Fibroblast of lung (primary cell): ENCODE measurements around the gene SPAST. TPM values are rescaled to one million over a fixed set of nuclear protein-coding genes. Genes with fewer than 3 reads are reported as not detected.

Experiments used
- DNase-seq, 2 donors: peaks; one replicate each; pipeline versions ENCODE4 v3.0.0 to v3.0.0-alpha.2; 2010; ENCODE audit warnings: low read depth in 2 of 2
- H2AFZ ChIP-seq: 2 replicates; pipeline ENCODE4 v1.5.1; 2012; ENCODE audit warnings: low read length, control low read depth, inconsistent platforms
- H3K27ac ChIP-seq: 2 replicates; pipeline ENCODE4 v1.5.1; 2011; ENCODE audit warnings: low read length, control low read depth; ENCODE audit not compliant: insufficient read depth
- H3K27me3 ChIP-seq: 2 replicates; pipeline ENCODE4 v1.5.1; 2011; ENCODE audit warnings: mild to moderate bottlenecking, low read length; ENCODE audit not compliant: control insufficient read depth, insufficient read depth
- H3K36me3 ChIP-seq: 2 replicates; pipeline ENCODE4 v1.5.1; 2011; ENCODE audit warnings: low read length; ENCODE audit not compliant: control insufficient read depth, insufficient read depth
- H3K4me1 ChIP-seq: 2 replicates; pipeline ENCODE4 v1.5.1; 2011; ENCODE audit warnings: low read length; ENCODE audit not compliant: control insufficient read depth, insufficient read depth; ENCODE audit errors: extremely low read depth
- H3K4me2 ChIP-seq: 2 replicates; pipeline ENCODE4 v1.5.1; 2011; ENCODE audit warnings: low read length, control low read depth; ENCODE audit not compliant: insufficient read depth; ENCODE audit errors: extremely low read depth
- H3K4me3 ChIP-seq, 4 experiments: fragments of 200-600 bp in 1 of 4; sonication (generic) in 1 of 4; replicated peaks in 1 of 4; 2 replicates each; pipeline ENCODE4 v1.5.1; 2011 to 2016; ENCODE audit warnings: low read length in 4 of 4, low read depth in 3 of 4, mild to moderate bottlenecking in 3 of 4, control low read depth in 2 of 4, inconsistent platforms in 1 of 4, mixed read lengths in 1 of 4; ENCODE audit not compliant: insufficient read depth in 1 of 4; ENCODE audit errors: control extremely low read depth in 1 of 4
- H3K79me2 ChIP-seq: 2 replicates; pipeline ENCODE4 v1.5.1; 2012; ENCODE audit warnings: mild to moderate bottlenecking, low read length, inconsistent platforms; ENCODE audit not compliant: control insufficient read depth, insufficient read depth
- H3K9ac ChIP-seq: 2 replicates; pipeline ENCODE4 v1.5.1; 2011; ENCODE audit warnings: mild to moderate bottlenecking, low read length, control low read depth; ENCODE audit not compliant: insufficient read depth
- H3K9me3 ChIP-seq: 2 replicates; pipeline ENCODE4 v1.5.1; 2012; ENCODE audit warnings: low read depth, low read length; ENCODE audit not compliant: control insufficient read depth, insufficient read depth
- H4K20me1 ChIP-seq: 2 replicates; pipeline ENCODE4 v1.5.1; 2011; ENCODE audit warnings: low read length; ENCODE audit not compliant: control insufficient read depth, insufficient read depth; ENCODE audit errors: extremely low read depth
- CTCF ChIP-seq, 2 donors: IDR thresholded peaks in 1 of 2; conservative IDR thresholded peaks in 1 of 2; 1 replicate in 1 of 2; 2 replicates in 1 of 2; pipeline ENCODE4 v1.5.1; 2011 to 2012; ENCODE audit warnings: low read length in 2 of 2, control low read depth in 1 of 2, inconsistent platforms in 1 of 2, low read depth in 1 of 2, mild to moderate bottlenecking in 1 of 2
- EZH2 ChIP-seq: IDR thresholded peaks from 2 replicates; pipeline ENCODE4 v1.5.1; 2012; ENCODE audit warnings: low read length, control low read depth, mild to moderate bottlenecking; ENCODE audit errors: missing control alignments
- polyA plus RNA-seq, 2 donors: library from polyadenylated mRNA; depleted of rRNA in 1 of 2; stranded (reverse) in 1 of 2; unstranded in 1 of 2; fragments of >200 nt; gene quantifications; 2 replicates each; pipeline ENCODE4 v1.2.1, GENCODE V29; 2011 to 2012; ENCODE audit warnings: missing spikeins in 1 of 2
- total RNA-seq: library from RNA; depleted of rRNA; stranded (reverse); fragments of >200 nt; gene quantifications from 2 replicates; pipeline ENCODE4 v1.2.1, GENCODE V29; 2014

Gene SPAST
- total and polyA plus RNA-seq, 2 donors (not counting 1 experiment from before 2014, with no cell fraction given): 12.7 to 22.6 TPM

- H3K36me3 ChIP-seq: no peaks in the 10 kb centered on the region
- H3K27me3 ChIP-seq: no peaks in the 10 kb centered on the region
- H3K4me1 ChIP-seq: no peaks in the 10 kb centered on the region
- no peak for DNase-seq
- TF ChIP-seq EZH2: no peak
- no peak for TF ChIP-seq CTCF (conservative IDR thresholded peaks at IDR 0.05 in 1 of 2, IDR thresholded peaks at IDR 0.05 in 1 of 2; ENCODE audit: low read depth in 1 of 2, low read length in 2 of 2)
- H3K4me2 ChIP-seq: peak overlapping the region; percentile 42
- no peaks in the 10 kb centered on the region for H4K20me1 ChIP-seq
- H3K79me2 ChIP-seq: peaks cover 20% of the 10 kb centered on the region
- peak overlapping the region; percentile 78 for H3K9ac ChIP-seq
- H3K27ac ChIP-seq: peak overlapping the region; percentile 92
- H3K9me3 ChIP-seq: no peaks in the 10 kb centered on the region
- H2AFZ ChIP-seq: peak overlapping the region; percentile 90
- H3K4me3 ChIP-seq: peak overlapping the region; percentile 83 to 93 (median 88)
Observed at GRCh38 chr2:32166115-32166574, 102.8 kb downstream of the SPAST start.

GRCh38 chr2:32168513-32168912, 105.2 kb downstream of the SPAST start:
- TF ChIP-seq EZH2 (no peak), CTCF (conservative IDR thresholded peaks at IDR 0.05 in 1 of 2, IDR thresholded peaks at IDR 0.05 in 1 of 2; ENCODE audit: low read depth in 1 of 2, low read length in 2 of 2) (no peak)
- H3K9ac ChIP-seq: no peak overlapping the region
- no peaks in the 10 kb centered on the region for H3K27me3 ChIP-seq
- H3K4me2 ChIP-seq: no peak overlapping the region
- no peak for DNase-seq
- H3K4me1 ChIP-seq: no peaks in the 10 kb centered on the region
- no peak overlapping the region for H2AFZ ChIP-seq
- H3K9me3 ChIP-seq: no peaks in the 10 kb centered on the region
- H3K4me3 ChIP-seq: no peak overlapping the region
- H3K36me3 ChIP-seq: no peaks in the 10 kb centered on the region
- H3K79me2 ChIP-seq: peaks cover 20% of the 10 kb centered on the region
- no peaks in the 10 kb centered on the region for H4K20me1 ChIP-seq
- H3K27ac ChIP-seq: no peak overlapping the region

GRCh38 chr2:32172870-32173269, 109.5 kb downstream of the SPAST start:
- Histone ChIP-seq H3K9me3 (no peaks in the 10 kb centered on the region), H4K20me1 (no peaks in the 10 kb centered on the region), H3K27ac (no peak overlapping the region), H3K4me1 (no peaks in the 10 kb centered on the region), H3K4me2 (no peak overlapping the region), H3K27me3 (no peaks in the 10 kb centered on the region), H3K36me3 (no peaks in the 10 kb centered on the region), H3K79me2 (peaks cover 3% of the 10 kb centered on the region), H3K9ac (no peak overlapping the region), H2AFZ (no peak overlapping the region), H3K4me3 (no peak overlapping the region)
- peak in 1 of 2 donors; percentile 8 for DNase-seq
- TF ChIP-seq CTCF (conservative IDR thresholded peaks at IDR 0.05 in 1 of 2, IDR thresholded peaks at IDR 0.05 in 1 of 2; ENCODE audit: low read depth in 1 of 2, low read length in 2 of 2): no peak
- TF ChIP-seq EZH2: no peak
